WTC11 (cell line): ENCODE data around the gene HAVCR2.

Experiments
- CBFB ChIP-seq: sonication (generic); formaldehyde crosslinking; IDR thresholded peaks from 2 replicates; pipeline ENCODE4 v1.8.1; 2022; ENCODE audit warnings: mild to moderate bottlenecking, low read depth, missing genetic modification reagents
- ZNF317 ChIP-seq: sonication (generic); formaldehyde crosslinking; IDR thresholded peaks from 2 replicates; pipeline ENCODE4 v1.8.1; 2023; ENCODE audit warnings: low read depth, mild to moderate bottlenecking, moderate library complexity, missing genetic modification reagents, borderline replicate concordance
- TF ChIP-seq, protein P1 (sequence below): fragments of 200-600 bp; IDR thresholded peaks from 2 replicates; pipeline ENCODE4 v1.8.0; 2022; ENCODE audit warnings: antibody characterized with exemption
- TF ChIP-seq, protein P2 (sequence below): sonication (generic); formaldehyde crosslinking; IDR thresholded peaks from 2 replicates; pipeline ENCODE4 v1.8.0; 2023; ENCODE audit warnings: mild to moderate bottlenecking, missing genetic modification reagents
- TF ChIP-seq, protein P3 (sequence below): sonication (generic); formaldehyde crosslinking; IDR thresholded peaks from 2 replicates; pipeline ENCODE4 v1.8.1; 2023; ENCODE audit warnings: mild to moderate bottlenecking, moderate library complexity, missing genetic modification reagents
- TF ChIP-seq, protein P4 (sequence below): sonication (generic); formaldehyde crosslinking; IDR thresholded peaks from 2 replicates; pipeline ENCODE4 v1.8.1; 2023; ENCODE audit warnings: mild to moderate bottlenecking, missing genetic modification reagents, moderate library complexity

DNA sequence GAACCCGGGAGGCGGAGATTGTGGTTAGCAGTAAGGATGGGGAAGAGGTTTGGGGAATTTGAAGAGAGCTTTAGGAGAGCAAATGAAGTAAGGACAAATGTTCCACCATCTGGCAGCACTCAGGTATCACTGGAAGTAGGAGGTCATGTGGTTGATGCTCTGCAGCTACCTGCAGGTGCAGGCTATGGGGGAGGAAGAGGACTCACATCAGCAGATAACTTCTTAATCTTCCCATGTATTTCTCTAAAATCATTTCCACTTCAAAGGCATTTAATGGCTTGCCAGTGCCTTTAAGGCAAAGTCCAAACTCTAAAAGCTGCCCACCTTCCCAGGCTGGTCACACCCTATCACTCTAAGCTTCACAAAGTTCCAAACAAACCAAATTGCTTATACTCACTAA is 41.8 kb downstream of the HAVCR2 start:
- TF ChIP-seq, protein P1, sequence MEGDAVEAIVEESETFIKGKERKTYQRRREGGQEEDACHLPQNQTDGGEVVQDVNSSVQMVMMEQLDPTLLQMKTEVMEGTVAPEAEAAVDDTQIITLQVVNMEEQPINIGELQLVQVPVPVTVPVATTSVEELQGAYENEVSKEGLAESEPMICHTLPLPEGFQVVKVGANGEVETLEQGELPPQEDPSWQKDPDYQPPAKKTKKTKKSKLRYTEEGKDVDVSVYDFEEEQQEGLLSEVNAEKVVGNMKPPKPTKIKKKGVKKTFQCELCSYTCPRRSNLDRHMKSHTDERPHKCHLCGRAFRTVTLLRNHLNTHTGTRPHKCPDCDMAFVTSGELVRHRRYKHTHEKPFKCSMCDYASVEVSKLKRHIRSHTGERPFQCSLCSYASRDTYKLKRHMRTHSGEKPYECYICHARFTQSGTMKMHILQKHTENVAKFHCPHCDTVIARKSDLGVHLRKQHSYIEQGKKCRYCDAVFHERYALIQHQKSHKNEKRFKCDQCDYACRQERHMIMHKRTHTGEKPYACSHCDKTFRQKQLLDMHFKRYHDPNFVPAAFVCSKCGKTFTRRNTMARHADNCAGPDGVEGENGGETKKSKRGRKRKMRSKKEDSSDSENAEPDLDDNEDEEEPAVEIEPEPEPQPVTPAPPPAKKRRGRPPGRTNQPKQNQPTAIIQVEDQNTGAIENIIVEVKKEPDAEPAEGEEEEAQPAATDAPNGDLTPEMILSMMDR: no peak
- TF ChIP-seq ZNF317 (CRISPR knock-in tag): no peak
- TF ChIP-seq, protein P2, sequence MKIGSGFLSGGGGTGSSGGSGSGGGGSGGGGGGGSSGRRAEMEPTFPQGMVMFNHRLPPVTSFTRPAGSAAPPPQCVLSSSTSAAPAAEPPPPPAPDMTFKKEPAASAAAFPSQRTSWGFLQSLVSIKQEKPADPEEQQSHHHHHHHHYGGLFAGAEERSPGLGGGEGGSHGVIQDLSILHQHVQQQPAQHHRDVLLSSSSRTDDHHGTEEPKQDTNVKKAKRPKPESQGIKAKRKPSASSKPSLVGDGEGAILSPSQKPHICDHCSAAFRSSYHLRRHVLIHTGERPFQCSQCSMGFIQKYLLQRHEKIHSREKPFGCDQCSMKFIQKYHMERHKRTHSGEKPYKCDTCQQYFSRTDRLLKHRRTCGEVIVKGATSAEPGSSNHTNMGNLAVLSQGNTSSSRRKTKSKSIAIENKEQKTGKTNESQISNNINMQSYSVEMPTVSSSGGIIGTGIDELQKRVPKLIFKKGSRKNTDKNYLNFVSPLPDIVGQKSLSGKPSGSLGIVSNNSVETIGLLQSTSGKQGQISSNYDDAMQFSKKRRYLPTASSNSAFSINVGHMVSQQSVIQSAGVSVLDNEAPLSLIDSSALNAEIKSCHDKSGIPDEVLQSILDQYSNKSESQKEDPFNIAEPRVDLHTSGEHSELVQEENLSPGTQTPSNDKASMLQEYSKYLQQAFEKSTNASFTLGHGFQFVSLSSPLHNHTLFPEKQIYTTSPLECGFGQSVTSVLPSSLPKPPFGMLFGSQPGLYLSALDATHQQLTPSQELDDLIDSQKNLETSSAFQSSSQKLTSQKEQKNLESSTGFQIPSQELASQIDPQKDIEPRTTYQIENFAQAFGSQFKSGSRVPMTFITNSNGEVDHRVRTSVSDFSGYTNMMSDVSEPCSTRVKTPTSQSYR (CRISPR knock-in tag): no peak
- TF ChIP-seq CBFB (CRISPR knock-in tag): no peak
- TF ChIP-seq, protein P3, sequence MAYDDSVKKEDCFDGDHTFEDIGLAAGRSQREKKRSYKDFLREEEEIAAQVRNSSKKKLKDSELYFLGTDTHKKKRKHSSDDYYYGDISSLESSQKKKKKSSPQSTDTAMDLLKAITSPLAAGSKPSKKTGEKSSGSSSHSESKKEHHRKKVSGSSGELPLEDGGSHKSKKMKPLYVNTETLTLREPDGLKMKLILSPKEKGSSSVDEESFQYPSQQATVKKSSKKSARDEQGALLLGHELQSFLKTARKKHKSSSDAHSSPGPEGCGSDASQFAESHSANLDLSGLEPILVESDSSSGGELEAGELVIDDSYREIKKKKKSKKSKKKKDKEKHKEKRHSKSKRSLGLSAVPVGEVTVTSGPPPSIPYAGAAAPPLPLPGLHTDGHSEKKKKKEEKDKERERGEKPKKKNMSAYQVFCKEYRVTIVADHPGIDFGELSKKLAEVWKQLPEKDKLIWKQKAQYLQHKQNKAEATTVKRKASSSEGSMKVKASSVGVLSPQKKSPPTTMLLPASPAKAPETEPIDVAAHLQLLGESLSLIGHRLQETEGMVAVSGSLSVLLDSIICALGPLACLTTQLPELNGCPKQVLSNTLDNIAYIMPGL (CRISPR knock-in tag): no peak
- TF ChIP-seq, protein P4, sequence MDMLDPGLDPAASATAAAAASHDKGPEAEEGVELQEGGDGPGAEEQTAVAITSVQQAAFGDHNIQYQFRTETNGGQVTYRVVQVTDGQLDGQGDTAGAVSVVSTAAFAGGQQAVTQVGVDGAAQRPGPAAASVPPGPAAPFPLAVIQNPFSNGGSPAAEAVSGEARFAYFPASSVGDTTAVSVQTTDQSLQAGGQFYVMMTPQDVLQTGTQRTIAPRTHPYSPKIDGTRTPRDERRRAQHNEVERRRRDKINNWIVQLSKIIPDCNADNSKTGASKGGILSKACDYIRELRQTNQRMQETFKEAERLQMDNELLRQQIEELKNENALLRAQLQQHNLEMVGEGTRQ (CRISPR knock-in tag): no peak
